Epithelial cell of esophagus (primary cell): ENCODE results near the gene SLC7A8.

Experiments
- DNase-seq: peaks from one replicate; pipeline ENCODE4 v3.0.0; 2010; ENCODE audit warnings: low read depth
- H3K4me3 ChIP-seq: 2 replicates; pipeline ENCODE4 v1.5.1; 2011; ENCODE audit warnings: mild to moderate bottlenecking, low read length, control low read depth
- TF ChIP-seq, protein P1 (sequence below): IDR thresholded peaks from 2 replicates; pipeline ENCODE4 v1.5.1; 2011; ENCODE audit warnings: low read depth, mild to moderate bottlenecking, low read length, control low read depth, inconsistent platforms; ENCODE audit not compliant: insufficient read depth; ENCODE audit errors: missing control alignments

SLC7A8 gene

DNA sequence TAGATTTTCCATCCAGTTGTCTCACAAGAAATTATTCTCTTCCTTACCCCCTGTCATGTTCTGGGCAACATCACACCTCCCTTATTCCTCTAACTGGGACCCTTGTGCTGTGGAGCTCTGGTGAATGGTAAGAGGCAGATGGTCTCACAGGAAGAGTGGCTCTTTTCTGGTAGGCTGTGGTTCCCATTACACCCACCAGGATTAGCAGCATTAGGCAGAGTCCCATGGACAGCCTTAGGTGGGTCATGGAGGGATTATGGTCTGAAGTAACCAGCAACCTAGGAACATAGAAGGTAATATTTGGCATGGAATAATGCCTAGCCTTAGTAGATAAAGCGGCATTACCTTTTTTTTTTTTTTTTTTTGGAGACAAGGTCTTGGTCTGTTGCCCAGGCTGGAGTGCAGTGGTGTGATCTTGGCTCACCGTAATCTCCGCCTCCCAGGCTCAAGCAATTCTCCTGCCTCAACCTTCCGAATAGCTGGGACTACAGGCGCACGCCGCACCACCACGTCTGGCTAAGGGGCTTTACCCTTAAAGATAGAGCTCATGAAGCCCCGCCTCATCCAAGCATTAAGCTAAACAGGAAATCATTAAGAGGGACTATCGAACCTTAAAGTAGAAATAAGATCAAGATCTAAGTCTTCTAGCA, 84.1 kb downstream of the SLC7A8 start:
- H3K4me3 ChIP-seq: no peak overlapping the region
- no peak for DNase-seq
- TF ChIP-seq, protein P1, sequence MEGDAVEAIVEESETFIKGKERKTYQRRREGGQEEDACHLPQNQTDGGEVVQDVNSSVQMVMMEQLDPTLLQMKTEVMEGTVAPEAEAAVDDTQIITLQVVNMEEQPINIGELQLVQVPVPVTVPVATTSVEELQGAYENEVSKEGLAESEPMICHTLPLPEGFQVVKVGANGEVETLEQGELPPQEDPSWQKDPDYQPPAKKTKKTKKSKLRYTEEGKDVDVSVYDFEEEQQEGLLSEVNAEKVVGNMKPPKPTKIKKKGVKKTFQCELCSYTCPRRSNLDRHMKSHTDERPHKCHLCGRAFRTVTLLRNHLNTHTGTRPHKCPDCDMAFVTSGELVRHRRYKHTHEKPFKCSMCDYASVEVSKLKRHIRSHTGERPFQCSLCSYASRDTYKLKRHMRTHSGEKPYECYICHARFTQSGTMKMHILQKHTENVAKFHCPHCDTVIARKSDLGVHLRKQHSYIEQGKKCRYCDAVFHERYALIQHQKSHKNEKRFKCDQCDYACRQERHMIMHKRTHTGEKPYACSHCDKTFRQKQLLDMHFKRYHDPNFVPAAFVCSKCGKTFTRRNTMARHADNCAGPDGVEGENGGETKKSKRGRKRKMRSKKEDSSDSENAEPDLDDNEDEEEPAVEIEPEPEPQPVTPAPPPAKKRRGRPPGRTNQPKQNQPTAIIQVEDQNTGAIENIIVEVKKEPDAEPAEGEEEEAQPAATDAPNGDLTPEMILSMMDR: peak; percentile 18

DNA sequence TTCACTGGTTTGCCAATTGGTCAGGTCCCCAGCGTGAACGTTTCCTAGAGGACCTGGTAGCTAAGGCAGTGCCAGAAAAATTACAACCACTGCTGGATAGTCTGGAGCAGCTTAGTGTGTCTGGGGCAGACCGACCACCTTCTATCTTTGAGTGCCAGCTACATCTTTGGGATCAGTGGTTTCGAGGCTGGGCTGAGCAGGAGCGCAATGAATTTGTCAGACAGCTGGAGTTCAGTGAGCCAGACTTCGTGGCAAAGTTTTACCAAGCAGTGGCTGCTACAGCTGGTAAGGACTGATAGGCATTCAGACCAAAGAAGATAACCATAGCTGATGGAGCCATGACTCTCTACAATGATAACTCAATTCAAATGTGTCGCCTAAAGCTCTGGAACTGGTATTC, 85.7 kb downstream of the SLC7A8 start:
- TF ChIP-seq, protein P1: no peak
- no peak overlapping the region for H3K4me3 ChIP-seq
- DNase-seq: no peak

GRCh38 chr14:23095196-23096108, 88.0 kb downstream of the SLC7A8 start, which contains the start of gene C14orf119:
TSS of gene C14orf119 (plus strand) at chr14:23095505. CDS start at chr14:23097659, 2,154 bp downstream.
- TF ChIP-seq, protein P1: no peak
- peak; percentile 99 for DNase-seq
- H3K4me3 ChIP-seq: peak within 1 kb of the TSS; percentile 93

DNA sequence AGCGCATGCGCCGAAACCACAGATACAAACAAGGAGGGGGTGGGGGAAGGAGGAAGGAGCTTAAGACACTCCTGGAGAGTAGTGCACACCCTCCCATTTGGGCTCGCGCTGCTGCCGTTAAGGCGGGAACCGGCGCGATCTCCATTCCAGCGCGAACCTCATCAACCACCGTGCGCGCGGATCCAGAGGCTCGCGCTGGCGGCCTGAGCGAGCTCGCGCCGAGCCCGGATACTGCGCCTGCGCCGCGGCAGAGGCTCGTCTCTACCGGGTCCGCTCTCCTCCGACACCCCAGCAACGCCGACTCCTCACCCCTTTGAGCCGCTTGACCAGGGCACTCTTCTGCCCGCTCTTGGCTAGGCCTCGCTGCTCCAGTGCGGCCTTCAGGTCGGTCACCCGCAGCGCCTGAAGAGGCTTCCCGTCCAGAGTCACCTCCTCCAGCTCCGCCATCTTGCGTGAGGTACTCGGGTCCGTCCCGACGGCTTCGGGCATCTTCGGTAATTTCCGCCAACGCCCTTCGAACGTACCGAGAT, 88.7 kb downstream of the SLC7A8 start, which contains the start of gene ACIN1:
Gene ACIN1 (minus strand): TSS at position 471 of the 530 bp plus-strand sequence. CDS start 24 bp downstream, at position 447.
- TF ChIP-seq, protein P1: no peak
- peak; percentile 79 for DNase-seq
- H3K4me3 ChIP-seq: peak within 1 kb of the TSS; percentile 93

GRCh38 chr14:23093991-23094665, 89.3 kb downstream of the SLC7A8 start:
- peak overlapping the region; percentile 93 for H3K4me3 ChIP-seq
- TF ChIP-seq, protein P1: no peak
- DNase-seq: no peak

DNA sequence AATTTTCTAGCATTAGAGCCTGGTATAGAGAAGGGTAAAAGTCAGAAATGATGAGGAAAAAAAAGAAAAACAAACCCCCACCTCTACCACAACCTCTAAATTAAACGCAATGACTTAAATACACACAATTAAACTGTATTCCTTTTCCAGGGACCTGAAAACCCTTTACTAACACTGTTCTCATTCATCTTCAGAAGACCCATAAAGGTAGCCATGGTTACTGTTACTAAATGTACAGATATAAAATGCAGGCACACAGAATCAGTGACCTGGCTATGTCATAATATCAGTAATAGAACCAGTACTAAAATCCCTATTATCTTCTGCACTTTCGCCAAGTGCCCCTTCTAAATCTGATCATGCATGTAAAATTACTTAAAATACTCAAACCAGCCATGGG, 89.9 kb downstream of the SLC7A8 start:
- peak overlapping the region; percentile 93 for H3K4me3 ChIP-seq
- TF ChIP-seq, protein P1: no peak
- DNase-seq: no peak
